ENCODE data around the gene PPARG.

GRCh38 chr3:12445523-12446240, 156.8 kb downstream of the PPARG start:
- TF ChIP-seq POLR2A (IDR thresholded peaks at IDR 0.05): no peak
- TF ChIP-seq, protein P1, sequence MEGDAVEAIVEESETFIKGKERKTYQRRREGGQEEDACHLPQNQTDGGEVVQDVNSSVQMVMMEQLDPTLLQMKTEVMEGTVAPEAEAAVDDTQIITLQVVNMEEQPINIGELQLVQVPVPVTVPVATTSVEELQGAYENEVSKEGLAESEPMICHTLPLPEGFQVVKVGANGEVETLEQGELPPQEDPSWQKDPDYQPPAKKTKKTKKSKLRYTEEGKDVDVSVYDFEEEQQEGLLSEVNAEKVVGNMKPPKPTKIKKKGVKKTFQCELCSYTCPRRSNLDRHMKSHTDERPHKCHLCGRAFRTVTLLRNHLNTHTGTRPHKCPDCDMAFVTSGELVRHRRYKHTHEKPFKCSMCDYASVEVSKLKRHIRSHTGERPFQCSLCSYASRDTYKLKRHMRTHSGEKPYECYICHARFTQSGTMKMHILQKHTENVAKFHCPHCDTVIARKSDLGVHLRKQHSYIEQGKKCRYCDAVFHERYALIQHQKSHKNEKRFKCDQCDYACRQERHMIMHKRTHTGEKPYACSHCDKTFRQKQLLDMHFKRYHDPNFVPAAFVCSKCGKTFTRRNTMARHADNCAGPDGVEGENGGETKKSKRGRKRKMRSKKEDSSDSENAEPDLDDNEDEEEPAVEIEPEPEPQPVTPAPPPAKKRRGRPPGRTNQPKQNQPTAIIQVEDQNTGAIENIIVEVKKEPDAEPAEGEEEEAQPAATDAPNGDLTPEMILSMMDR (IDR thresholded peaks at IDR 0.05): no peak

Data from upper lobe of left lung (tissue), 4 donors.